Coronary artery (tissue), 2 donors: ENCODE data around the gene NEU1.
A peak's percentile ranks its signal among the peaks of the same experiment; 100 is the strongest.

ENCODE experiments used
- DNase-seq: peaks from one replicate; pipeline ENCODE4 v3.0.0-alpha.2; 2017; ENCODE audit warnings: low spot score
- H3K27ac ChIP-seq, 2 donors: fragments of 200-600 bp; sonication (generic); one replicate each; pipeline ENCODE4 v1.5.1; 2016 to 2019
- H3K4me3 ChIP-seq: fragments of 200-600 bp; sonication (generic); 2 replicates; pipeline ENCODE4 v1.5.1; 2016; ENCODE audit warnings: mild to moderate bottlenecking, moderate library complexity
- TF ChIP-seq, protein P1 (sequence below): fragments of 200-600 bp; sonication (generic); IDR thresholded peaks from one replicate; pipeline ENCODE4 v1.5.1; 2019; ENCODE audit warnings: antibody characterized with exemption

Gene NEU1

DNA sequence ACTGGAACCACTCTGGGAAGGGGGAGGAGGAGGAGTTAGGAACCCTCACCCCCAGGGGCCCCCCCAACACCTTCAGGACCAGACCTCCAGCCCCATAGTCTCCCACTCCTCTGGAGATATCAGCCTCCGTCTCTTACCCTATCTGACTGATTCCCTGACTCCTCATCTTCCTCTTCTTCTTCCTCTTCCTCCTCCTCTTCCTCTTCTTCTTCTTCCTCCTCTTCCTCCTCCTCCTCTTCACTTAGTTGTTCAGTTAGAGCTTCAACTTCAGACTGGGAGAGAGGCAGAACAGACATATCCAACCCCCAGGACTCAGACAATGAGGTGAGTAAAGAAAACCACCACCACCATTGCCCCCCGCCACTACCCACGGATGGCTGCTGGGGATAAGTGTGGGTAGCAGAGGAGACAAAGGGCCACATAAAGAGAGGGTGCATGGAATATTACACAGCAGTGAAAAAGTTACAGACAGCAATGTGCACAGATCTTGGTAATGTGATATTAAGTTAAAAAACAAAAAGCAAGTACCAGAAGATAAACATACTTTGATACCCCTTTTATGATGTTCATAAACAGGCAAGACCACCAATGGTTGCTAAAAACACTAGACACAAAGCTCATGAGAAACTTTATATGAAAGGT, 26.8 kb upstream of the NEU1 start:
- Histone ChIP-seq H3K4me3 (no peak overlapping the region), H3K27ac (no peak overlapping the region)
- no peak for DNase-seq
- TF ChIP-seq, protein P1, sequence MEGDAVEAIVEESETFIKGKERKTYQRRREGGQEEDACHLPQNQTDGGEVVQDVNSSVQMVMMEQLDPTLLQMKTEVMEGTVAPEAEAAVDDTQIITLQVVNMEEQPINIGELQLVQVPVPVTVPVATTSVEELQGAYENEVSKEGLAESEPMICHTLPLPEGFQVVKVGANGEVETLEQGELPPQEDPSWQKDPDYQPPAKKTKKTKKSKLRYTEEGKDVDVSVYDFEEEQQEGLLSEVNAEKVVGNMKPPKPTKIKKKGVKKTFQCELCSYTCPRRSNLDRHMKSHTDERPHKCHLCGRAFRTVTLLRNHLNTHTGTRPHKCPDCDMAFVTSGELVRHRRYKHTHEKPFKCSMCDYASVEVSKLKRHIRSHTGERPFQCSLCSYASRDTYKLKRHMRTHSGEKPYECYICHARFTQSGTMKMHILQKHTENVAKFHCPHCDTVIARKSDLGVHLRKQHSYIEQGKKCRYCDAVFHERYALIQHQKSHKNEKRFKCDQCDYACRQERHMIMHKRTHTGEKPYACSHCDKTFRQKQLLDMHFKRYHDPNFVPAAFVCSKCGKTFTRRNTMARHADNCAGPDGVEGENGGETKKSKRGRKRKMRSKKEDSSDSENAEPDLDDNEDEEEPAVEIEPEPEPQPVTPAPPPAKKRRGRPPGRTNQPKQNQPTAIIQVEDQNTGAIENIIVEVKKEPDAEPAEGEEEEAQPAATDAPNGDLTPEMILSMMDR, result no peak

DNA sequence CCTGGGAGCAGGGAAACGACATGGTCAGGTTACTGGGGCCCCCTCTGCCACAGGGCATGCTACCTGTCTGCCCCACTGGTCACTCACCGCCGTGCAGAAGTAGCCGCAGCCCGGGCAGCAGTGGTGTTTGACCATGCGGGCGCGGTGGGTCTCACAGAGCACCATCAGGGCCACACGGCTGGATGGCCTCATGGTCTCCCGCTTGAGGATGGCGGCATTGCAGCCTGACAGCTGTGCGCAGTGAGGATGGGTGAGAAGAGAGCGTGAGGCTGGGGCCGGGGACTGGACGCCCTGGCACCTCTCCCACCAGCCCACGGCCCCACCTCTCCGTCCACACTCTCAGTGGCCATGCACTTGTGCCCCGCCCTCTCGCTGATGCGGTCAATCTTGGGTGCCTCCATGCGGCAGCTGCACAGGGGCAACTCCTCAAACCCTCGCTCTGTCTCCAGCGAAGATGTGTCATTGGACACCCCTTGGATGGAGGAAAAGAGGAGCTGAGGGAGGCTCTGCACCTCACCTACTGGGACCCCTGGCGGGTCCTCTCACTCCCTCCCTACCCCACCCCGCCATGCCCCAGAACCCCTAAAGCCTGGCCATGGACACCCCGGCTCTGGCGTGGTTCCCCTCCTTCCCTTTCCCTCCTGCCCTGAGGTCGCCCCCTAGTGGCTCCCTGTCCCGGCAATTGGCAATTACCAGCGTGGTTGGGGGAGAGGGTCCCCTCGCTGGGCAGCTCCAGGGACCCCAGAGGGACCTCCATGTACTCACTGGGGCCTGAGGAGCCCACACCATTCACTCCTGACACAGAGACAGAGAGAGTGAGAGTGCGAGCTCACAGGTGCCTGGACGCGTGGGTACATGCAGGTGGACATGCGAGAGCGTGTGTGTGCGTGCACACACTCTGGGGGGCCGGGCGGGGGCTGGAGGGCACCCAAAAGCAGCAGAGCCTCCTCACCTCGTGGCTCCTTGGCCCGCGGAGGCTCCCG, 25.9 kb upstream of the NEU1 start:
- no peak for DNase-seq
- Histone ChIP-seq H3K27ac (no peak overlapping the region), H3K4me3 (no peak overlapping the region)
- TF ChIP-seq, protein P1, result peak; percentile 25

DNA sequence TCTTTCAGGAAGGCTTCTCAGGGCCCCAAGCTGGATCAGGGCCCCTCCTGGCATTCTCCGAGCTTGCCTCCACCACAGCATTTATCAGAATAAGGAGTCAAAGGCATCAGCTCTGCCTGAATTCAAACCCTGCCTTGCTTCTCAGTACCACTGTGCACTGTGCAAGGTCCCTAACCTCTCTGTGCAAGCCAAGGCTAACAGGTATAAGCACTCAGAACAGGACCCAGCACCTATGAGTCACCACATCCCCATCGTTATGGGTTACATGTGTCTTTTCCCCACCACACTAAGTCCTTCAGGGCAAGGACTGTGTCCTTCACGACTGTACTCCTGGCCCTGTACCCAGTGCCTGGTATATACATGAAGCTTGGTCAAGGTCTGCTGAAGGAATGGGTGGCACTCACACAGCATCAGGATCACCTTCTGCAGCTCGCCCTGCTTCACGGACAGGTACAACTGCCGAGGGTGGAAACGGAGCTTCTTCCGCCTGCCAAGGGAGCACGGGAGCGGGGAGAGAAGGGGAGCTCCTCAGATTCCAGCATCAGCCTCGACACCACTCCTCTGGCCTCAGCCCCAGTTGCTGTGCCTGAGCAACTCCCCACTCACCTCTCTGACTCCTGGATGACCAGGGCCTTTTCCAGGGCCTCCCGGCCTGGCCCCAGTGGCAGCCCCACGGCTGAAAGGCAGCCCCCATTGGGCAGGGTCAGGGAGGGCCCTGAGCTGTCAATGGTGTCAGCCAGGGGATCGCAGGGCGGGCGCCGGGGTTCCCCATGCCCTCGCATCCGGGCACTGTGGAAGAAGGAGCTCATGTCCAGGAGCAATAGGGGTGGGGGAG, 24.8 kb upstream of the NEU1 start:
- TF ChIP-seq, protein P1, result no peak
- no peak overlapping the region for H3K4me3 ChIP-seq
- H3K27ac ChIP-seq, result no peak overlapping the region
- DNase-seq, result no peak

DNA sequence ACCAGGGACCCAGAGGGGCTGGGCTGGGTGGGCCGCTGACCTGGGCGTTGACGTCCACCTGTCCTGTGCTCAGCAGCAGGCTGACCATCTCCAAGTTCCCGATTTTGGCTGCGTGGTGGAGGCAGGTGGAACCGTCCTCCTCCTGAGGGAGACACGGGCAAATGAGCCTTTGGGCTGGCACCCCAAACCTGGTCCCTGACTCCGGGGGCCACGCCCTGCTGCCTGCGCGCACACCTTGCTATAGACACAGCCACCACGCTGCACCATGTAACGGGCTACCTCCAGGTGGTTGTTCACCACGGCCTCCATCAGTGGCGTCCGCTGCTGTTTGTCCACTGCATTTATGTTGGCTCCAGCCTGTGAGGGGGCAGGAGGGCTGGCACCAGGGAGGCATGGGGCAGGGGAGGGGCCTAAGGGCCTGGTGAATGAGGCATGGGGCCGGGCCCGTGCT, 23.9 kb upstream of the NEU1 start:
- TF ChIP-seq, protein P1, result no peak
- DNase-seq, result no peak
- Histone ChIP-seq H3K27ac (no peak overlapping the region), H3K4me3 (no peak overlapping the region)

DNA sequence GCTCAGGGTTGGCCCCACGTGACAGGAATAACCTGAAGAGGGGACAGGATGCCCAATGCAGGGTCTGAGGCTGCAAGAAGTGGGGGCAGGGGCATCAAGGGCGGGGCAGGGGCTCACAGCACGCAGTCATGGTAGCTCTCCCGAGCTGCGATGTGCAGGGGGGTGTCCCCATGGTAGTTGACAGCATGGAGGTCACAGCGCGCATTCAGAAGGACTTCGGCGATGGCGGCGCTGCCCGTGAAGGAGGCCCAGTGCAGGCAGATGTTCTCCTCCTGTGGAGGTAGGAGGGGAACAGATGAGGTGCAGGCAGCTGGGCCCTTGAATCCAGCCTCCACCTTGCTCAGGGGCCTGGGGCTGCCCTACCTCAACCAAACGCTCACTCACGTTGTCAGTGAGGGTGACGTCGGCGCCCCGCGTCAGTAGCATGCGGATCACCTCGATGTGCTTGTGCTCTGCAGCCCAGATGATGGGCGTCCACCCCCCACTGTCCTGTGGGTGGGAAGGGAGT, 22.0 kb upstream of the NEU1 start:
- no peak for DNase-seq
- TF ChIP-seq, protein P1, result no peak
- Histone ChIP-seq H3K4me3 (no peak overlapping the region), H3K27ac (no peak overlapping the region)

DNA sequence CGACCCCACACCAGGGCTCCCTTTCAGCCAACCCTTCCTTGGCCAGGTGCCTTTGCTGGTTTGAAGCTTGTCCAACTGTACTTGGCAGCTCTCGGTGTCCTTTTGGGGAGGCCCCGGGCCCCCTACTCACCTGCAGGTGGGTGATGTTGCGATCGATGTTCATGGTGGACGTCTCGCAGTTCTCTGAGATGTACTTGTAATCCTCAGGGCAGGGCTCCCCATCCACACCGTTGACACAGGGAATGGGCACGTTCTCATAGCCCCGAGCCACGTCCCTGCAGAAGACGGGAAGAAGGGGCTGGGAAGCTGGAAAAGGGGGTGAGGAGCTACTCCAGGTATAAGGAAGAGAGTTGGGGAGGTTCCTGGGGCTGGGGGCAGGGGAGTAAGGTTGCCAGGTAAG, 21.1 kb upstream of the NEU1 start:
- H3K4me3 ChIP-seq, result no peak overlapping the region
- TF ChIP-seq, protein P1, result no peak
- no peak for DNase-seq
- no peak overlapping the region for H3K27ac ChIP-seq
